GM18526 (cell line): ENCODE data around the gene PLEKHM2.

ENCODE experiments used
- POLR2A ChIP-seq: IDR thresholded peaks from 3 replicates; pipeline ENCODE4 v1.6.1; 2011; ENCODE audit not compliant: insufficient read length; ENCODE audit errors: extremely low read depth

The PLEKHM2 gene

GRCh38 chr1:15687446-15687845 lies 3.3 kb downstream of the PLEKHM2 start:
- no peak for TF ChIP-seq POLR2A

DNA sequence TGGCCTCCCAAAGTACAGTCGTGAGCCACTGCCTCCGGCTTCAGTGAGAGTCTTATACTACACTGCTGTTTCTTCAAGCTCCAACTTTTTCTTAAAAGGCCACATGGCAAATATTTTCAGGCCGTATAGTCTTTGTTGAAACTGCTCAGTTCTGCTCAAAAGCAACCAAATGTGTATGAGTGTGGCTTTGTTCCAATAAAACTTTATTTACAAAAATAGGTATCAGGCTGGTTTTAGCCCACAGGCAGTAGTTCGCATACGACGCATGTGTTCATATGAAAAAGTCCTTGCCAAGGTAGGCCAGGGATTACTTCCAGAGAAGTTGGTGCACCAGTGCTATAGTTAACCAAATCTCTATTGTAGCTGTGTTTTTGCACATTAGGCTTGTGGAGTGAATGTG lies 6.2 kb downstream of the PLEKHM2 start:
- TF ChIP-seq POLR2A = no peak

DNA sequence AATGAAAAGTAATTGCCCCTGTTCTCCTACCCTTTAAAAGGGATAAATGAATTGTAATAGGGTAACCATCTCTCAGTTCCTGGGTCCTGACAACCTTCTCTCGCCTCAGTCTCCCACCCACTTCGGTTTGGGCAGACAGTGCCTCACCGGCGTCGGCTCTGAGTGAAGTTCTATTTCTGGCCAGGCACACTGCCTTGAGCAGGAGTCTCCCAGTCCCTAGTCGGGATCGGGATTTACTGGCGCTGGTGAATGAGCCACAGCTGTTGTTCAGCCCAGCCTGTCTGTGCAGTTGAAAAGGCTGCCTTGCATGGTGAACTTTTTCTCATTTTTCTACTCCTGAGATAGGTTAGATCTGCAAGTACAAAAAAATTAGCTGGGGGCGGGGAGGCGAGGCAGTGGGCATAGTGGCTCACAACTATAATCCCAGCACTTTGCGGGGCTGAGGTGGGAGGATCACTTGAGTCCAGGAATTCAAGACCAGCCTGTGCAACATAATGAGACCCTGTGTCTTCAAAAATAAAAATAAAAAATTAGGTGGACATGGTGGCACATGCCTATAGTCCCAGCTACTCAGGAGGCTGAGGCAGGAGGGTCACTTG lies 7.4 kb downstream of the PLEKHM2 start:
- no peak for TF ChIP-seq POLR2A

DNA sequence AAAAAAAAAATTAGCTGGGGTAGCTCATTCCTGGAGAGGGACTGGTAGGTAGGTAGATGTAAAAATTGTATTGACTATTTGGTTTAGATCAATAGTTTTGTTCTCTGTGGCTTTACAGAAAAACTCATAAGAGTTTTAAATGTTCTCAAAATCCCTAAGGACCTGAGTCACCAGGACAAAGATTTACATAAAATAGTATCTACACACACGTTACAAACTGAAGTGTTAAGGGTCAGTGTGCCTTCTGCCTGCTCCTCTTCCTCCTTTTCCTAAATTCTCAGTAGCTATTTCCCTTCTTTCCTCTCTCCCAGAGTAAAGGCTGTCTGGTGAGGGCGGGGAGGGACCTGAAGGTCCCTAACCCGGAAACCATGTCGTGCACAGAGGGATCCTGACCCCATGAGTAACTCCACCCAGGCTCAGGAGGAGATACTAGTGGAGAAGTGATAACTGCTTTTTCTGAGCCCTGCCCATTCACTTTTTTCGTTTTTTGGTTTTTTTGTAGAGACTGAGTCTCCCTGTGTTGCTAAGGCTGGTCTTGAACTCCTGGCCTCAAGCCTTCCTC lies 8.1 kb downstream of the PLEKHM2 start:
- no peak for TF ChIP-seq POLR2A

DNA sequence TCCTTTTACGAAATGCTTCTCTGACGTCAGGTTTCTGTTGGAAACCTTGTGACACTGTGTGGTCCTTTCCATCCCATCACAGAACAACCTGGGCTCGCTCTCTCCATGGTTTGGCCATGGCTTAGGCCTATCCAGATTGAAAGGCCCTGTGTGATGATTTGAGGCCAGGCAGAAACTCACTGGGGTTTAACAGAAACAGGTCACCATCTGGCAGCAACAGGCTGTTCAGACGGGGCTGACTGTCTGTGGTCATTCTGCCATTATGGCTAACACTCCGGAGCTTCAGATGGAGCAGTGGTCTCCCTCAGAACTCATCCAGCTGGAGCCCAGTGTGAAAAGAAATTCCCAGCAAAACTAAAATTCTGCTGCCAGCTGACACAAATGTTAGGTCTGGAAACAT lies 9.3 kb downstream of the PLEKHM2 start:
- TF ChIP-seq POLR2A = no peak

- peak; percentile 61 for TF ChIP-seq POLR2A
These were observed 12.9 kb downstream of the PLEKHM2 start for GRCh38 chr1:15696956-15697521.

DNA sequence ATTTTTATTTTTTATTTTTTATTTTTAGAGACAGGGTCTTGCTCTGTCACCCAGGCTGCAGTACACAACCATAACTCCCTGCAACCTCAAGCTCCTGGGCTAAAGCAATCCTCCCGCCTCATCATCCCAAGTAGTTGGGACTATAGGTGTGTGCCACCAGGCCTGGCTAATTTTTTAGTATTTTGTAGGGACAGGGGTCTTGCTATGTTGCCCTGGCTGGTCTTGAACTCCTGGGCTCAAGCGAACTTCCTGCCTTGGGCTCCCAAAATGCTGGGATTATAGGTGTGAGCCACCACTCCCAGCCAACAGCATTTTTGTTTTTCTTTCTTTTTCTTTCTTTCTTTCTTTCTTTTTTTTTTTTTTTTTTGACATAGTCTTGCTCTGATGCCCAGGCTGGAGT lies 14.1 kb downstream of the PLEKHM2 start:
- TF ChIP-seq POLR2A = no peak

DNA sequence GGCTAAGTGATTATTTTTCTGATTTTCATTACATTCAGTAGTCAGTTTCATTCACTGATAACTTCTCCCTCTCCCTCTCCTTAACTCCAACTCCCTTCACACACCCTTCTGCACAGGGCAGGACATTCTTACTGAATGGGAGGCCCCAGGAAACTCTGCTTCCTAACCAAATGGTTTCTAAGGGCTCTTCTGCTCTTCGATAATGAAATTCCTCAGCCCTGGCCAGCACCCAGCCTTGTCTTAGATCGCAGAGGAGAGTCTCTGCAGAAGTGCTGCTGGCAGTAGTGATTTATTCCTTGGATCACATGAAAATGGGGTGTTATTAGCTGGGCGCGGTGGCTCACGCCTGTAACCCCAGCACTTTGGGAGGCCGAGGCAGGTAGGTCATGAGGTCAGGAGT lies 16.4 kb downstream of the PLEKHM2 start:
- no peak for TF ChIP-seq POLR2A

DNA sequence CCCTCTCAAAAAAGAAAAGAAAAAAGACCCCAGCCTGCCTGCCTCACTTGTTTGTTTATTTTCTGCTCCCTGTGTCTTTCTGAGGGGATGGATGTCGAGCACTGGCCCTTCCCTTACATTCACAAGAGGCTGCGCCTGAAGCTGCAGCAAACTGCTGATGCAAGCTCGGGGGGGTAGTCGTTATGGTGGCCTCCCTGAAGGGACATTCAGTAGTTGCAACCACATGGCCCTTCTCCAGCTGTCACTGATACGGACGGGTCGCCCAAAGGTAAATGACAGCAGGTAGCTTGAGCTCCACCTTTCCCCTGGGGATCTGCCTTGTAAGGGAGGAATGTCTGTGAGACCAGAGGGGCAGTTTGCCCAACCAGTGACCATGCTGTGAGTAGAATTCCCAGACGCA lies 17.7 kb downstream of the PLEKHM2 start:
- TF ChIP-seq POLR2A = no peak

GRCh38 chr1:15702722-15703550 lies 18.8 kb downstream of the PLEKHM2 start:
- TF ChIP-seq POLR2A = no peak

- no peak for TF ChIP-seq POLR2A
These were observed 19.4 kb downstream of the PLEKHM2 start for GRCh38 chr1:15703562-15703961.

DNA sequence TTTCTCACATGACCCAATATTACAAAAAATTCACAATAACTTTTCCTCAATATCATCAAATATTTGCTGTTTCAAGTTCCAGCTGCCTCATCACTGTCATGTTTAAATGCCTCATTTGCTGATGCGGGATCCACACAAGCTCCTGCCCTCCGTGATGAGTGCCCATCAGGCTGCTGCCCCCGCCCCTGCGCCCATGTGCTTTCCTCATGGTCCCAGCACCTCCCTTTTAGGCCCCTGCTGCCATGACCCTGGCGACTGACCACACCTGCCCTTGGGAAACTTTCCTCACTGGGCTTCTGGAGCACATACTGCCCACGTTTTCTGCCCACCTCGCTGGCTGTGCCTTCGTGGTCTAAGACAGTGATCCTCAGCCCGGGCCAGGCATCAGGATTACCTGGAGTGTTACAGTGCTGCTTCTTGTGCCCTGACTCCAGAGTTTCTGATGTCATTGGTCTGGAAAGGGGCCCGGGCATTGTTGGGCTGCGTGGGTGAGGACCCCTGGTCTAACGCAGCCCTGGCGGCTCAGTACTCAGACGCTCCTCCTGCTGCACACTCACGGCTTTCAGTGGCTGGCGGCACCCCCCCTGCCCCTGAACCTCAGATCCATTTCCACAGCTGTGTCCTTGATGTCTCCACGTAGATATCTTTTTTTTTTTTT lies 20.5 kb downstream of the PLEKHM2 start:
- no peak for TF ChIP-seq POLR2A

- no peak for TF ChIP-seq POLR2A
These were observed 21.1 kb downstream of the PLEKHM2 start for GRCh38 chr1:15705184-15705566.

- TF ChIP-seq POLR2A = no peak
These were observed 22.6 kb downstream of the PLEKHM2 start for GRCh38 chr1:15706751-15707150.

DNA sequence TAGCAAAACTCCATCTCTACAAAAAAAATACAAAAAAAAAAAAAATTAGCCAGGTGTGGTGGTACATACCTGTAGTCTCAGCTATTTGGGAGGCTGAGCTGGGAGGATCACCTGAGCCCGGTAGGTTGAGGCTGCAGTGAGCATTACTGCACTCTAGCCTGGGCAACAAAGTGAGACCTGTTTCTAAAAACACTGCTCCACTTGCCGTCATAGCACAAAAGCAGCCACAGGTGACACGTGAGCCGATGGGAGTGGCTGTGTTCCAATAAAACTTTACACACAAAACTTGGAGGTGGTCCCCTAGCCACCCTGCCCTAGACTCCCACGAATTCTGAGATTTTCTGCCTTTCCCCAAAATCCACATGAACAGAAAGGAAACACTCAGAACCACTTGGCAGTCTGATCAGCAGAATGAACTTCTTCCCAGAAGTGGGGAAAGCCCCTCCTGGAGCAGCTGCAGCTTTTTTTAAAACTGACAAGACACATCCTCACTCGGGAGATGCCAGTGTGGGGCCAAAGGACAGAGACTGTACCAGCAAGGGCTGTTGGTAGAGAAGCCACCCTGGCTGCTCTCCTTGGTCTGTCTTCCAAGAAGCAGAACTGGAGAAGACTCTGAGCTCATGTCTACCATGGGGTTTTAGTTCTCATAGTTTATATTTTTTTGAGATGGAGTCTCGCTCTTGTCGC lies 23.3 kb downstream of the PLEKHM2 start:
- TF ChIP-seq POLR2A = no peak
